NCI-H226 (cell line): ENCODE measurements around the gene LRRN1.
"Not testable (repeated sequence)": the region's sequence is repeated elsewhere in the genome, so short reads cannot be mapped to it uniquely, and the experiment has no call there.

Experiments used
- DNase-seq: peaks from one replicate; pipeline ENCODE4 v3.0.0-alpha.2; 2015

LRRN1 gene

DNA sequence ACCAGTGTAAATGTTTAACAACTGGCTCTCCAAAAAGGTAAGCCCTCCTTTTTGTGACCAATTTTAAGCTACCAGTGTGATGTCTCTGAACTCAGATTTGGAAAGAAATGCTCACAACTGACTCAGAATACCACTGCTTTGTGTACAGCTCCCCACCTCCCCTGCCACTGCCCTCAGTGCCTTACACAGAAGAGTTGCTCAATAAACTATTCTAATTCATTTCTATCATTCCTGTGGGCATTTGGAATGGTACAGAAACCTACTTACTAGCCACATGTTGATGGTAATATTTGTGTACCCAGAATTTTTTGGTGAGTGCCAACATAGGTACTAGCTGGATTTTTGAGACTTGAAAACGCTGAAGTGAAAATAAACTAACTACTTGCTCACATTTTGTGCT, 16.0 kb downstream of the LRRN1 start:
- peak; percentile 6 for DNase-seq

DNA sequence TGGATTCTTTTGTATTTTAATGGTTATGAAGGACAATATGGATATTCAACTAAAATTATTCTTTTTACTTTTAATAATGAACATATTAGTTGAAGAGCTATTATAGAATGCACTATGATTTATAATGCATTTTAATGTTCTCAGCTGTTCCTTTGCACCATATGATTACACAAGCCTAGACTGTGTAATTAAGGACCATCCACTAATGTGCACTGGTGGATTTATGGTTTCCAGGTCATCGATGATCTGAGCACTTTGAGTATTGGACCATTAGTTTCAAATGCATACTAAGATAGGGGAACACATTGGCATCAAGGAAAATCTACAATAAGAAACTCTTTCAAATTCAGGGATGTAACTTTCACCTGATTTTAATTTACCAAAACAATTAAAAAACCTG, 16.8 kb downstream of the LRRN1 start:
- no peak for DNase-seq

DNA sequence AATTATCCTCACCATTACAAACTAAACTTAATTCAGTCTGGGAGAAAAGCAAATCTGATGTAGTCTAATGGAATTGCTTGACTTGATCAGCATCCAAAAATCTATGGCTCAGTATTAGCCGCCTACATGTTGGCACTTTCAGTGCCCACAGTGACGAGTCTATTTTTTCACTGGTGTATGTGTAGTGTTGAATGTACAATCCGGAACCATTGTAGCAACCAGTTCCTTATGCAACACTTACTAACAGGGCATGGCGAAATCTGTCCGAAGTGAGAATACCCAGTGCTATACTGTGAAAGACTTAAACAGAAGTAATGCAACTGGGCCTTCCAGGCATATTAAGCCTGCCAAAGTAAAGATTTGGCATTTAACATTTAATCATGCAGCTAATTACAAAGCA, 18.6 kb downstream of the LRRN1 start:
- no peak for DNase-seq

DNA sequence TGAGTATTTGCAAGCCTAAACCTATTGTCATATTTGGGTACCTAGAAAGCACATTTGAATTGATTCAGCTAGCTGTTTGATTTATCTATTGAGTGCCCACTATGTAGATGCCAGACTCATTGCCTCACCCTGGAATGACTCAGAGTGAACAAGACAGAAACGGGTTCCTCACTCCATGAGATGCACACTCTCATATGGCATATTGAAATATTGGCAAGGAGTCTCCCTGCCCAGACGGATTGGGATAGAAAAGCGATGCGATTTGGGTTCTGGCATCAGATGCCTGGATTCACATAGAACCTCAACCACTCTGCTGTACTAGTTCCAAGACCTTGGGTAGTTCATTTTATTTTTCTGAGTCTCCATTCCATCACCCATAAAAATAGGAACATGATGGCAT, 22.5 kb downstream of the LRRN1 start:
- DNase-seq, result peak; percentile 5

DNA sequence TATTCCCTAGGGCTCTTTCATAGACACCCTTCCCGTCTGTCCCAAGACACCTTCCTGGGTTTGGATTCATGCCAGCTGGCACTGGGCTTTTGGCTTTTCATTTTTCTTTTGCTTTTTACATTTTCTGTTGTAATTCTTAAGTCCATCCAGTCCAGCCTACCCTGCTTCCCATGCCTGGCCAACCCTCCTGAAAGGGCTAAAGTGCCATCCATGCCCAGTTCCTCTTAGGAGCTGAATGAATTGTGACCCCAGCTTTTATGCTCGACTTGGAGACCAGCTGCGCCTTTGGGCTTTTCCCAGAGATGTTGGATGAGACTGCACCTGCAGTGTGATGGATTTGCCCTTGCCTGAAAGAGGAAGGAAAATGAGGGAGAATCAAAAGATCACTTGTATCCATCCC, 25.8 kb downstream of the LRRN1 start:
- DNase-seq, result no peak

DNA sequence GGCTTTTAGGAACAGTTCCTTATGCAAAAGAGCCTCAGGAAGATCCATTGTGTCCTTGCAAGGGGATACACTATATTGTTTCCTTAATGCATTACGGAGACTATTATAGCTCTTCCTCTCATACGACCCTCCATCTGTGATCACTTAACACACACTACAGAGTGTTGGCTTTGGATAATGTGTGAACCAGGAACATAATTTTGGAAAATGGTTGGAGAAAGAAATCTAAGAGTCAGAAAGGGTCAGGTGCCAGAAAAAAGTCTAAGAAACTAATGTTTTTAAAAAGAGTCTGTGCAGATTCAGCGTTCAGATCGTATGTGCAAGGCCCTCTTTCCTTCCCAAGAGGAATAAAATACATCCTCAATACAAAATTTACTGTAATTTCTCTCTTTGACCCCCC, 27.3 kb downstream of the LRRN1 start:
- DNase-seq, result no peak

DNA sequence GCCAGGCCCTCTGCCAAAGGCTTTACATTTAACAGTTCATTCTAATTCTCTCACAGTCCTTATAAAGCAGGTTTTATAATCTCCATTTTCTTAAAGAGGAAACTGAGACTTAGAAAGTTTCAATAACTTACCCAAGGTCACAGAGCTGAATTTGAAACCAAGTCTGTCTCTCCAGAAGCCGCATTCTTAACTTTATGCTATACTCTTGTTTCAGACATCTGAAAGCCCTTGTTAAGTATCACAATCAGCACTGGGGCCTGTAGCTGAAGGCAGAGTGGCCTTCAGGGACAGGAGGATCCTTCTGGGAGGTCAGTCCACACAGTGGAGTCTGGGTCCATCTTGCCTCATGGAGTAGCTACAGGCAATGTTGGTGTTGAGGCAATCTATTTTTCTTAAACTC, 27.9 kb downstream of the LRRN1 start:
- DNase-seq, result no peak

DNA sequence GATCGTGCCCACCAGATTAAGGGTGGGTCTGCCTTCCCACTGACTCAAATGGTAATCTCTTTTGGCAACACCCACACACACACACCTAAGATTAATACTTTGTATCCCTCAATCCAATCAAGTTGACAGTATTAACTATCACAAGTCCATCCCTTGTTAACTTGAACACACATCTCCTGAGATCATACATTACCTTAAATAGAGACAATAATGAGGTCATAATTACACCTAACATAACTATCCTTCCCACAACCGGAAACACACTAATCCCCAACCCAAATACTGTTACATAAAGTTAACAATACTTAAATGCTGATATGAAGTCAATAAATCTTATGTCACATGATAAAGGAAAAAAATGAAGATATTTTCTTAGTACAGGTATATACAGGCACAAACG, 29.2 kb downstream of the LRRN1 start:
- DNase-seq, result not testable (repeated sequence)

DNA sequence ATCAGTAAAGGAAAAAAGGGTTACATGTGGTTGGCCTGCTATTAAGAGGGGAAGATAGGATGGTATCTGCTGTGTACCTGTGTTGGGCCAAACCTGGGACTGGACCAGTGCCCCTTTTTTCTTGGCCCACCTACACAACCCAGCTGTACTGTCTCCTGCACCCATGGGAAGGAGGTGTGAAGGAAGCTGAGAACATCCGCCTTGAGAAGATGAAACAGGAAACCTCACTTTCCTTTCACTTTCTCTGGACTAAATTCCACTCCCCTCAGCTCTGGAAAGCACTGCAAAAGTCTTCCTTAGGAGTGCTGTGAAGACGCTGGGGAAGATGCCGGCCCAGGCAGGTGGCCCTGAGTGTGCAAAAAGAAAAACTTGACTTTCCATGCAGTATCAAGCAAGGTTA, 37.6 kb downstream of the LRRN1 start:
- no peak for DNase-seq

DNA sequence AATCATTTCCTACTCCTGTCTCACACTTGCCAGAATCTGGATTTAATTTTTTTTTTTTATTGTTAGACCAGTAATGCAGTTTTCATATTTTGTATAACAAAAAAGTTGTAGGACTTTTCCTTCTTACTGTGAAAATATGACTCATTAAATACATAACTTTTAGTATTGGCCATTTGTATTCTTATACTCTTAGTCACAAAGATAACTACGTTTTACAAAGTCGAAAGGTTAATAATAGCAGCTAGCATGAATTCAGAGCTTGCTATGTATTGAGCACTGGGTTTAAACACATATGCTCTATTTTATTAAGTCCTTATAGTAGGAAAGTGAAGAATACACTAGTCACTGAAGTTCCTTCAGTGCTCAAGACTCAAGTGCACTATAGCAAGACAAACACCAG, 43.1 kb downstream of the LRRN1 start:
- DNase-seq, result peak; percentile 6

DNA sequence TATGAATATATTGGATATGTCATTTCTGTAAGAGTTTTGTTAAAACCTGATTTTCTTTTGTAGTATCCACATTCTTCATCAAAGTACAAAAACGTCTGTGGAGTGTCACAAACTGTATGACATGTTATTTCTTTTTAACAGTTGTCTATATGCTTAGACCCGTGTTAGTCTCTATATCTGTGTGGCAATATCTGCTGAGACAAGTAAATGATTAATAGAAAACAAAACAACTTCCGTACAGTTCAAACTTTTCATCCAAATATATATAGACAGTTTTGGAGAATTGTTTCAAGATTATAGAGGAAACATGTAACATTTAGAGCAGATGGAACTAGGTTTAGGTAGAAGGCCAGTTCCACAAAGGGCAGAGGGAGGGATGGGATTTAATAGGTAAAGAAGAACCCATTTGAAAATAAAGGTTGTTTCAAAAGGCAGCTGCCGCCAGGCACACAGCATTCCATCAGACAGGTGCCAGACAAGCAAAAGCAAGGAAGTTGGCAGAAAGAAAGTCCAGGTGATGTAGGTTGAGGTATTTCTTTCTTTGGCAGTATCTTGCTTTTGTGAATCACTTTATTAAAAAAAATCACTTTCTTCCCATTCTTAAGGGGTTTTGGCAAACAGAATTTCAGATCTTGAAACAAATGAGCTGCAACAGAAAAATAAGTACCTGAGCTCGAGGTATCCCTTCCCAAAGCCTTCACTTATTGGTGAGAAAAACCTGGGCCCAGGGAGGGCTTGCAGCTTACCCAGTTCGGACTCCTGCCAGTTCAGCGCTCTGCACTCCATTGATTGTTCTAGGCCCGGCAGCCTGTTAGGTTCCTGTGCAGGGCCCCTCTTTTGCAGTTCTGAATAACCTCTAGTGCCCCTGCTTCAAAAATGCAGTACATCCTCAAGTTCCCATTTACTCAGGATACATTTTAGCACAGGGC, 49.0 kb downstream of the LRRN1 start:
- no peak for DNase-seq

DNA sequence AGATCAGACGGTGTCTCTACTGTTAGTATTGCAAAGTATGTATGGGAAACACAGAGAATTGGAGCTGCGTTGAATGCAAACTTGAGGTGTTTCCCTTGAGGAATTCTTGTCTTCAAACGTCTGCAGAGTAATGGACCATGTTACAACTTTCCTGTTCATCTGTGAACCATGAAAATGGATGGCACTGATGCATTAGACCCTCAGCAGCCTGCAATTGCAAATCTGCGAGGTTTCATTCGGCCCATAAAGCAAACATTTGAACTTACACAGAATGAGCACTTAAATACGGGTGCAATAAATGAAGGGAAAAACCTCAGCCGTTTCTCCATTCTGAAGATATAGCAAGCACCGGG, 49.7 kb downstream of the LRRN1 start:
- DNase-seq, result no peak

DNA sequence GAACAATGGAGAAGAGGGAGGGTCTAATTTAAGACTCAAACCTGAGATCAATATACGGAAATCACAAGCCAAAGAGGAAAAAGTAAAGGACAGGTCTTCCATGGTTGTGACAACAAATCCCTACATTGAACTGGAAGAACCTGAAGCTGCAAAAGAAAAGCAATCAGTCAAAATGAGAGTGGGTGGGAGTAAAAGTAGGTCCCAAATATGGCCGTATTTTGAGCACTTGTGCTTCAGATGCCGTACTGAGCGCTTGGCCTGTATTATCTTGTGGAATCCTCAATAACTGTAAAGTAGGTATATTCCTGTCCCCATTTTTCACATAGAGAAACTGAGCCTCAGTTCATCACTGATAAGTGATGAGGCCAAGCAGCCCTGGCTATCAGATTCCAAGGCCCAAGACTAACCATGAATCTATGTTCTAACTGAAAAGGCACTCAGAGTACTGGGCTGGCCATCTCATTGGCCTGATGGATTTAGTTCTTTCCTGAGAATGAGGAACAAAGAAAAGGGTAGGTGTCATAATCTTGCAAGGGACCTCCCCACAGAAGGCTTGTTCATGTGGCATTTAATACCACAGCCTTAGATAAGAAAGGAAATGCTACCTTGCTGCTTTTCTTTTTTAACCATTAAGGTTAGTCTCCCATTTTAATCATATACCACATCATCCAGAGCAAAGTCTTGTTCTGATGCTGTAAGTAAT, 52.5 kb downstream of the LRRN1 start:
- DNase-seq, result no peak

DNA sequence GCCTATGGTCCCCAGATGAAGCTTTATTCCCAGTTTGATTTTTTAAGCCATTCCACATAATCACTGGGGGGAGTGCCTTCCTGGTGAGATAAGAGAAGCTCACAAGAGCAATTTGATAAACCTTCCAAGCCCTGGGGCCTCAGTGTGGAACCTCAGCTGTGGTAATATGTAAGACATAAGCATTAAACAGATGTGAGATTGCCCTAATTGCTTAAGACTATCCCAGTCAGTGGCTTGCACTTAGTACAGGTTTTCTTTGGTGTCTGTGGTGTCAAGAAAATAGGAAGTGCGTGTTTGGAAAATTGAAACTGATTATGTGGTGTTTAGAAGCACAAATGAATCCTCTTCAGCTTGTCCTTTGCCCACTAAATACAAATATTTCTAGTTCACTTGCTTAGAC, 54.3 kb downstream of the LRRN1 start:
- peak; percentile 7 for DNase-seq

DNA sequence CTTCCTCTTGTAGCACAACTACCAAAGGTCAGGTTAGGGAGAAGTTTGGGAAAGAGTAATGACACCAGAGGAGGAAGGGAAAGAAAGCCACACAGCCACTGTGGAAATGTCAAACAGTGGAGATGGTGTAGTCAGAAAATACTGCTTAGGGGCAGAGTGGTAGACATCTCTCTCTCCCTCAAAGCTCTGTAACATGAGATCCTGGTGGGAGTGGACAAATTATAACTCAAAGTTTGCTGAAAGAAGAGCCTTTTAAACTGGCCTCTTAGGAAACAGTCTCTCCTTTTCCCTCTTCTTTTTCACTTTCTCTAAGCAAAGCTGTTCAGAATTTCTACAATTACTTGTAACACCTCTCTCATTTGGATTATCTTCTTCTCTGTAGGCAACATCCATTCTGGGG, 55.8 kb downstream of the LRRN1 start:
- no peak for DNase-seq

DNA sequence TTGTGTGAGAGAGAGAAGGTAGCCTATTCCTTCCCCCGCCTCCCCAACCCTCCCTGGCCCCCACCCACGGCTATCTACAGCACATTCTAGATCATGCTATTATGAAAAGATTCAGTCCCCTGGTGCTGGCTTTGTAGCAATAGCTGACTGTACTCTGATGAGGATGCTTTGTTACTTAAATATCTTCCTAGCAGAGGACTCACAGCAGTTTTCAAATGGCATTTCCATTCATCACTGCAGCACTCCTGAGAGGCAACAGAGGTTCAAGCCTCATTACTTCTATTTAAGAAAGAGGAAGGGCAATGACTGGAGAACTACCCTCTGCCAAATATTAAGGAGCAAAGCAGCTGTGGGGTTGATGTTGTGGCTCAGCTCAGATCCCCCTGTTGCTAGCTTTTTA, 61.0 kb downstream of the LRRN1 start:
- no peak for DNase-seq

DNA sequence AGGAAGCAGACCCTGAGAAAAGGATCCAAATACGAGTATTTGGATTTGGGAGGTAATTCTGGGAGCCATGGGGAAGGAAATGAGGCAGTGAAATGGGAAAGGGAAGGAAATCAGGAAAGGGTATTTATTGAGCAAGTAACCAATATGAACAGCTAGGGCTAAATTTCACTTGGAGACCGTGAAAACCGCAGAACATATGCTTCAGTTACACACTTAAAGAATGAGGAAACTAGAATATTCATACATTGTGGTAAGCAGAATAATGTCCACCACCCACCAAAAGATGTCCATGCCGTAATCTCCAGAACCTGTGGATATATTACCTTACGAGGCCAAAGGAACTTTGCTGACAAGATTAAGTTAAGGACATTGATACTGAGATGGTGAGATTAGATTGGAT, 63.3 kb downstream of the LRRN1 start:
- no peak for DNase-seq

DNA sequence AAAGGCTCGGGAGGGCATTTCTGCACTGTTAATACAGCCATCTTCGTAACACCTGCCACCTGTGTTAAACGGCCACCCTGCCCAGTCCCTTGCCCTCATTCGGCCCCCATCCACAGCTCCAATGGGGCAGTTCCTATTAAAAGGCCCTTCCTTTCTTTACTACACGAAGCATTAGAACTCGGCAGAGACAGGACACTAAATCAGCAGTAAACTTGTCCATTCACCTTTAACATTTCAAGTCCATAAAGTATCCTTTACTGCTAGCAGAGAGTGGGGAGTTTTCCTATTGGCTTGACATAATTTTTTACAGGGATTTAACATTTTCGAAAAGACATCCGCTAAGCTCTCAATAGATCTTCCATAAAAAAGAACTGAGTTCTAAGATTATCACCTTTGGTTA, 76.3 kb downstream of the LRRN1 start:
- no peak for DNase-seq

DNA sequence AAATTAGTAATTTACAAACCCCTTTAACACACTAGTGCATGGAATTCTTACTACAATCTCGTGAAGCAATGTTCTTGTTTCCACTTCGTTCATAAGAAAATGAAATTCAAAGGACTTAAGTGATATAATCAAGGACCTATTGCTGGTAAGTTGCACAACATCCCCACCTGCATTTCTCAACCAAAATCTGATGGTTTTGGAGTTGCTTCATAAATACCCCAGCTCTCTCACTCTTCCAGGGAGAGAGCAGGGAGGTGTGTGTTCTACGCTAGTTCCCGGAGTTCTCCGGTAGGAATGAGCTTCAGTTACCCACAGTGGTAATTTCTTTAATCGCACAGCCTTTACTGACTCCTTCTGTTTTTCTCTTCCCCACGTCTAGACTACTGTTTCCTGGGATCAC, 81.8 kb downstream of the LRRN1 start:
- no peak for DNase-seq

DNA sequence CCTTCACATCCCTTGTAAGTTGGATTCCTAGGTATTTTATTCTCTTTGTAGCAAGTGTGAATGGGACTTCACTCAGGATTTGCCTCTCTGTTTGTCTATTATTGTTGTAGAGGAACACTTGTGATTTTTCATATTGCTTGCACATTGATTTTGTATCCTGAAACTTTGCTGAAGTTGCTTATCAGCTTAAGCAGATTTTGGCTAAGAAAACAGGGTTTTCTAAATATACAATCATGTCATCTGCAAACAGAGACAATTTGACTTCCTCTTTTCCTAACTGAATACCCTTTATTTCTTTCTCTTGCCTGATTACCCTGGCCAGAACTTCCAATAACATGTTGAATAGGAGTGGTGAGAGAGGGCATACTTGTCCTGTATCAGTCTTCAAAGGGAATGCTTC, 88.1 kb downstream of the LRRN1 start:
- not testable (repeated sequence) for DNase-seq

DNA sequence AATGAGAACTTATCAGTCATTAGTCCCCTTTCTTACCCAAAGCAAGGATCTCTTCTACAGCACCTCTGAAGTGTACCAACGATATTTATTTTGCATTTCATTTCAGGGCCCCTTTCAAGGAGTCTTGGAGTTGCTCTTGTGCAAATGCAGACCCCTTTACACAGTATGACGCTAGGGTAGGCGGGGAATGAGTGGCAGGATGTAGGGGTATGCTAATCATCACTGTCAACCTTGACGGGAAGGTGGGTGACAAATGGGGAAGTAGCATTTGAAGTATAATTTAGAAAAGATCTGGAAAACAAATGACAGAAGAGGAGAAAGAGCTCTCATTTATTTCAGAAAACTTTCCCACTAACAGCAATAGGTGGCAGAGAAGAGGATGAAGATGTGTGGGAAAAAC, 94.4 kb downstream of the LRRN1 start:
- DNase-seq, result no peak
